HepG2 (cell line): Measurements from ENCODE around the gene LITAFD. TPM values are rescaled to one million over a fixed set of nuclear protein-coding genes. Genes with fewer than 3 reads are reported as not detected.
A peak's percentile ranks its signal among the peaks of the same experiment; 100 is the strongest.

ENCODE experiments used
- ATAC-seq: fragments of 200-7000 bp; cut with Tn5 transposase; 3 replicates; pipeline ENCODE4 v1.9.1; 2020; ENCODE audit warnings: mild to moderate bottlenecking, moderate library complexity
- BruUV-seq: library from RNA; stranded (reverse); fragments of 400-500 nt; replicated peaks from 2 replicates; lab custom pipeline; 2021; lab: Mats Ljungman, UMichigan
- CTCF ChIA-PET: fragments of 300-600 bp; formaldehyde crosslinking; extraction: SDS; loops from one replicate; lab custom pipeline; 2021; ENCODE audit warnings: low total read pairs, inconsistent platforms, low intra/inter-chr PET ratio; lab: Yijun Ruan, JAX
- POLR2A ChIA-PET: fragments of 350-600 bp; sonication (Branson Sonifier 250); formaldehyde crosslinking; loops from one replicate; lab custom pipeline; 2020; ENCODE audit warnings: antibody characterized with exemption, inconsistent platforms; lab: Yijun Ruan, JAX
- DNase-seq: peaks from one replicate; pipeline ENCODE4 v3.0.0-alpha.2; 2015; ENCODE audit warnings: low spot score
- FAIRE-seq: peaks from 3 replicates; lab custom pipeline; 2011; peaks lifted over from hg19 to GRCh38; lab: Jason Lieb, UNC
- H2AFZ ChIP-seq: one replicate; pipeline ENCODE4 v1.6.1; 2011; ENCODE audit warnings: low read length, inconsistent platforms
- H3K27ac ChIP-seq: fragments of 300-600 bp; 3 replicates; pipeline ENCODE4 v1.8.0; 2011; ENCODE audit warnings: mixed run types, mild to moderate bottlenecking, mixed read lengths, low read length, inconsistent platforms; ENCODE audit not compliant: insufficient read depth; ENCODE audit errors: extremely low read length
- H3K27me3 ChIP-seq, 2 experiments: fragments of 200-600 bp in 1 of 2; 2 replicates in 1 of 2; 3 replicates in 1 of 2; pipeline versions ENCODE4 v1.6.0 to v1.8.0; 2011; ENCODE audit warnings: low read length in 2 of 2, mild to moderate bottlenecking in 2 of 2, moderate library complexity in 2 of 2, inconsistent platforms in 1 of 2; ENCODE audit not compliant: insufficient read depth in 2 of 2, control insufficient read depth in 1 of 2
- H3K36me3 ChIP-seq, 2 experiments: fragments of 200-600 bp in 1 of 2; replicated peaks in 1 of 2; 2 replicates in 1 of 2; 3 replicates in 1 of 2; pipeline versions ENCODE4 v1.5.1 to v1.8.0; 2011; ENCODE audit warnings: low read length in 2 of 2, inconsistent platforms in 1 of 2; ENCODE audit not compliant: insufficient read depth in 2 of 2, control insufficient read depth in 1 of 2
- H3K4me1 ChIP-seq: 2 replicates; pipeline ENCODE4 v1.5.1; 2012; ENCODE audit warnings: low read length, inconsistent platforms; ENCODE audit not compliant: insufficient read depth
- H3K4me2 ChIP-seq: 2 replicates; pipeline ENCODE4 v1.6.0; 2011; ENCODE audit warnings: low read depth, low read length, inconsistent platforms
- H3K4me3 ChIP-seq, 3 experiments: fragments of 200-600 bp in 1 of 3; sonication (generic), shearing (Covaris generic) in 1 of 3; replicated peaks in 1 of 3; 2 replicates each; pipeline ENCODE4 v1.5.1; 2011 to 2016; ENCODE audit warnings: low read length in 3 of 3, inconsistent platforms in 2 of 3, low read depth in 2 of 3, mild to moderate bottlenecking in 2 of 3, control low read depth in 1 of 3, mixed read lengths in 1 of 3; ENCODE audit not compliant: insufficient read depth in 1 of 3
- H3K79me2 ChIP-seq: one replicate; pipeline ENCODE4 v1.6.1; 2011; ENCODE audit warnings: low read length, inconsistent platforms; ENCODE audit not compliant: insufficient read depth
- H3K9ac ChIP-seq: 2 replicates; pipeline ENCODE4 v1.6.0; 2011; ENCODE audit warnings: mild to moderate bottlenecking, low read depth, low read length, inconsistent platforms; ENCODE audit not compliant: insufficient read depth
- H3K9me3 ChIP-seq: 2 replicates; pipeline ENCODE4 v1.5.1; 2012; ENCODE audit warnings: mild to moderate bottlenecking, low read length
- H4K20me1 ChIP-seq: 2 replicates; pipeline ENCODE4 v1.6.0; 2011; ENCODE audit warnings: inconsistent platforms, mild to moderate bottlenecking, low read length, moderate library complexity; ENCODE audit not compliant: insufficient read depth
- AGO2 ChIP-seq: fragments of 200-400 bp; formaldehyde crosslinking; optimal IDR thresholded peaks from 2 replicates; pipeline ENCODE3; 2017; ENCODE audit warnings: mild to moderate bottlenecking, low read depth, low read length, moderate library complexity
- ARNT ChIP-seq: fragments of 450-650 bp; IDR thresholded peaks from 2 replicates; pipeline ENCODE4 v1.6.1; 2017
- CHCHD3 ChIP-seq: sonication (generic); formaldehyde crosslinking; IDR thresholded peaks from 2 replicates; pipeline ENCODE4 v1.8.0; 2022; ENCODE audit warnings: mild to moderate bottlenecking, missing genetic modification reagents, moderate library complexity
- HNF1A ChIP-seq, 2 experiments: sonication (generic) in 1 of 2; formaldehyde crosslinking in 1 of 2; IDR thresholded peaks; 2 replicates each; pipeline versions ENCODE4 v1.4.0 to v1.6.1; 2016 to 2020; ENCODE audit warnings: borderline replicate concordance in 1 of 2, low read depth in 1 of 2, mild to moderate bottlenecking in 1 of 2, missing genetic modification reagents in 1 of 2
- HOXA3 ChIP-seq: sonication (generic); formaldehyde crosslinking; IDR thresholded peaks from 2 replicates; pipeline ENCODE4 v1.5.0; 2020; ENCODE audit warnings: missing genetic modification reagents
- MAFF ChIP-seq: IDR thresholded peaks from 2 replicates; pipeline ENCODE4 v1.6.1; 2011; ENCODE audit warnings: low read depth, low read length, improper control_type of control experiment
- MAFK ChIP-seq, 2 experiments: IDR thresholded peaks in 1 of 2; conservative IDR thresholded peaks in 1 of 2; 2 replicates each; pipeline ENCODE4 v1.6.1; 2011; ENCODE audit warnings: improper control_type of control experiment in 2 of 2, low read length in 2 of 2
- NR0B2 ChIP-seq: sonication (generic); formaldehyde crosslinking; IDR thresholded peaks from 2 replicates; pipeline ENCODE4 v1.4.0; 2020; ENCODE audit warnings: mild to moderate bottlenecking, missing genetic modification reagents
- NR3C1 ChIP-seq: sonication (generic); formaldehyde crosslinking; IDR thresholded peaks from 2 replicates; pipeline ENCODE4 v1.4.0; 2020; ENCODE audit warnings: missing genetic modification reagents
- PCBP2 ChIP-seq: fragments of 200-400 bp; formaldehyde crosslinking; optimal IDR thresholded peaks from 2 replicates; pipeline ENCODE3; 2018; ENCODE audit warnings: low read length, low read depth; ENCODE audit not compliant: poor library complexity, severe bottlenecking
- POLR2A ChIP-seq, 2 experiments: IDR thresholded peaks; 2 replicates each; pipeline ENCODE4 v1.6.1; 2011; ENCODE audit warnings: low read depth in 2 of 2, low read length in 2 of 2, mild to moderate bottlenecking in 1 of 2, moderate library complexity in 1 of 2; ENCODE audit not compliant: insufficient read depth in 1 of 2
- SKIL ChIP-seq: sonication (generic); formaldehyde crosslinking; IDR thresholded peaks from 2 replicates; pipeline ENCODE4 v1.8.0; 2022; ENCODE audit warnings: missing genetic modification reagents, mild to moderate bottlenecking, moderate library complexity, borderline replicate concordance
- SNAPC5 ChIP-seq: sonication (generic); formaldehyde crosslinking; IDR thresholded peaks from 2 replicates; pipeline ENCODE4 v1.8.1; 2023; ENCODE audit warnings: mild to moderate bottlenecking, missing genetic modification reagents, borderline replicate concordance
- ZBTB38 ChIP-seq: sonication (generic); formaldehyde crosslinking; IDR thresholded peaks from 2 replicates; pipeline ENCODE4 v1.5.1; 2020; ENCODE audit warnings: mild to moderate bottlenecking, missing genetic modification reagents
- ZFP90 ChIP-seq: sonication (generic); formaldehyde crosslinking; IDR thresholded peaks from 2 replicates; pipeline ENCODE4 v1.8.0; 2022; ENCODE audit warnings: missing genetic modification reagents, mild to moderate bottlenecking, inconsistent platforms, borderline replicate concordance
- ZNF468 ChIP-seq: sonication (generic); formaldehyde crosslinking; IDR thresholded peaks from 2 replicates; pipeline ENCODE4 v1.8.0; 2022; ENCODE audit warnings: mild to moderate bottlenecking, moderate library complexity, missing genetic modification reagents
- ZNF496 ChIP-seq: sonication (generic); formaldehyde crosslinking; IDR thresholded peaks from 2 replicates; pipeline ENCODE4 v1.8.1; 2023; ENCODE audit warnings: mild to moderate bottlenecking, moderate library complexity, missing genetic modification reagents; ENCODE audit not compliant: insufficient replicate concordance
- ZNF839 ChIP-seq: sonication (generic); formaldehyde crosslinking; IDR thresholded peaks from 2 replicates; pipeline ENCODE4 v1.4.0; 2020; ENCODE audit warnings: missing genetic modification reagents, mild to moderate bottlenecking, borderline replicate concordance
- WGBS: methylation state at CpG from one replicate; pipeline ENCODE4 v1.1.6; 2017; ENCODE audit warnings: low lambda C conversion rate; 5-methylcytosine and 5-hydroxymethylcytosine counted together
- in situ Hi-C: cut with HindIII; loops from 2 replicates; pipeline ENCODE4 v1.10.0; 2017; ENCODE audit warnings: low pct_unique_long_range_greater_than_20kb; ENCODE audit not compliant: extremely low pct_ligation_motif_present
- intact Hi-C: fragments of 100-400 bp; cut with micrococcal nuclease; formaldehyde crosslinking; loops from one replicate; pipeline ENCODE4 v1.10.0; 2022; ENCODE audit not compliant: unreplicated experiment
- polyA plus RNA-seq, 8 experiments: library from polyadenylated mRNA; depleted of rRNA in 3 of 8; stranded (reverse) in 7 of 8; unstranded in 1 of 8; fragments of >200 nt; fragmentation: Illumina TruSeq in 4 of 8; extraction: Trizol in 4 of 8; gene quantifications; 2 replicates each; pipeline versions ENCODE4 v1.2.1 to v1.2.3, GENCODE V29; 2011 to 2016; ENCODE audit warnings: low read depth in 4 of 8, missing spikeins in 1 of 8, mixed read lengths in 1 of 8; ENCODE audit not compliant: insufficient read depth in 1 of 8
- total RNA-seq, 5 experiments: library from RNA; depleted of rRNA; stranded (reverse); fragments of >200 nt; fragmentation: Illumina TruSeq; extraction: Trizol; gene quantifications; 2 replicates each; pipeline ENCODE4 v1.2.3, GENCODE V29; 2016; ENCODE audit warnings: low read depth in 1 of 5

Gene LITAFD
- total and polyA plus RNA-seq, 2 of the 13 experiments (the other 11 are each of a cell fraction or from before 2014, with no cell fraction given) = not detected

- no peak overlapping the region for H2AFZ ChIP-seq
- H3K27ac ChIP-seq = no peak overlapping the region
- no peaks in the 10 kb centered on the region for H3K9me3 ChIP-seq
- no peak overlapping the region for H3K4me3 ChIP-seq
- intact Hi-C loops = loop anchor here (5.0 kb wide), 1 partner anchor 228 kb away; no protein-coding TSS in a partner anchor
- no TSS peak for BruUV-seq
- CTCF ChIA-PET = no interaction called here
- in situ Hi-C loops = no loop called here
- H3K79me2 ChIP-seq = peaks cover 9% of the 10 kb centered on the region
- no peak overlapping the region for H3K9ac ChIP-seq
- ATAC-seq (no peak), FAIRE-seq (no peak), DNase-seq (no peak)
- H4K20me1 ChIP-seq = peaks cover 16% of the 10 kb centered on the region; the same call in 1 of the 2 replicates
- H3K4me2 ChIP-seq = no peak overlapping the region
- H3K36me3 ChIP-seq = peaks cover 65 to 96% of the 10 kb centered on the region in 2 experiments
- 95% methylated on average over 8 of the region's 8 CpGs for WGBS
- no peaks in the 10 kb centered on the region for H3K27me3 ChIP-seq
- POLR2A ChIA-PET = no interaction called here
- no peaks in the 10 kb centered on the region for H3K4me1 ChIP-seq
- TF ChIP-seq MAFF (peak; percentile 95), NR0B2 (CRISPR knock-in tag) (no peak), POLR2A (IDR thresholded peaks at IDR 0.05; ENCODE audit: insufficient read depth in 1 of 2, low read depth in 2 of 2, low read length in 2 of 2) (no peak), ZNF839 (CRISPR knock-in tag) (no peak), MAFK (conservative IDR thresholded peaks at IDR 0.05 in 1 of 2, IDR thresholded peaks at IDR 0.05 in 1 of 2; ENCODE audit: low read length in 2 of 2) (peak; percentile 96), ZFP90 (no peak), PCBP2 (no peak), ZBTB38 (CRISPR knock-in tag) (no peak), SNAPC5 (CRISPR knock-in tag) (no peak), HOXA3 (CRISPR knock-in tag) (no peak), NR3C1 (CRISPR knock-in tag) (no peak), HNF1A (IDR thresholded peaks at IDR 0.05; ENCODE audit: low read depth) (no peak), HNF1A (CRISPR knock-in tag; IDR thresholded peaks at IDR 0.05; ENCODE audit: borderline replicate concordance) (no peak), SKIL (no peak), ARNT (no peak), AGO2 (no peak), CHCHD3 (no peak), ZNF496 (no peak), ZNF468 (CRISPR knock-in tag) (no peak)
These were observed 26.8 kb downstream of the LITAFD start for GRCh38 chr16:8908810-8909468.
